Ishikawa (cell line): ENCODE measurements around the gene CRLF1.

Experiments used
- CREB1 ChIP-seq: IDR thresholded peaks from 2 replicates; pipeline ENCODE4 v1.6.1; 2012; ENCODE audit warnings: low read depth
- EP300 ChIP-seq: IDR thresholded peaks from 2 replicates; pipeline ENCODE4 v1.6.1; 2012; ENCODE audit warnings: borderline replicate concordance
- TEAD4 ChIP-seq: IDR thresholded peaks from 2 replicates; pipeline ENCODE4 v1.6.1; 2012
- YY1 ChIP-seq: IDR thresholded peaks from 2 replicates; pipeline ENCODE4 v1.6.1; 2012; ENCODE audit warnings: low read depth
- TF ChIP-seq, protein P1 (sequence below): IDR thresholded peaks from 2 replicates; pipeline ENCODE4 v1.6.1; 2012; ENCODE audit warnings: low read depth, mild to moderate bottlenecking
- TF ChIP-seq, protein P2 (sequence below): IDR thresholded peaks from 2 replicates; pipeline ENCODE4 v1.6.1; 2012

DNA sequence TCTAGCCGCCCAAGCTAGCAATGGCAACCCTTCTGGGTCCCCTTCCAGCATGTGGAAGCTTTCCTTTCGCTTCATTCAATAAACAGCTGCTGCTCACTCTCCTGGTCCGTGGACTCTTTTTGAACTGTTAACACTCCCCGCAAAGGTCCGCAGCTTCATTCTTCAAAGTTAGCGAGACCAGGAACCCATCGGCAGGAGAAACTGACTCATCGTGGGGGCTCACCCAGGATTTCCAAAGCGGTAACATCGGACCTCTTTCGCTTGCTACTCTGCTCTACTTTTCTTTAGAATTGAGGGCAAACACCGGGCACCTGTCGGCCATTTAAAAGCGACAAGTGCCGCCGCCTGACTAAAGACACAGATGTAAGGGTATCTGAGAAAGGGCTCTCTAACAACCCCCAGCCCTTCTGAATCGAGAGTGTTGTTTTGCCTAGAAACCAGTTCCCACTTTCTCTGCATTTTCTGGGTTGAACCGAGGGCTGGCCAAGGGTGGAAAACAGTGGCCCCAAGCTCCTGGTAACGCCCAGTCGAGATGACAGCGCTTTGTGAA lies 29.2 kb downstream of the CRLF1 start:
- TF ChIP-seq, protein P1, sequence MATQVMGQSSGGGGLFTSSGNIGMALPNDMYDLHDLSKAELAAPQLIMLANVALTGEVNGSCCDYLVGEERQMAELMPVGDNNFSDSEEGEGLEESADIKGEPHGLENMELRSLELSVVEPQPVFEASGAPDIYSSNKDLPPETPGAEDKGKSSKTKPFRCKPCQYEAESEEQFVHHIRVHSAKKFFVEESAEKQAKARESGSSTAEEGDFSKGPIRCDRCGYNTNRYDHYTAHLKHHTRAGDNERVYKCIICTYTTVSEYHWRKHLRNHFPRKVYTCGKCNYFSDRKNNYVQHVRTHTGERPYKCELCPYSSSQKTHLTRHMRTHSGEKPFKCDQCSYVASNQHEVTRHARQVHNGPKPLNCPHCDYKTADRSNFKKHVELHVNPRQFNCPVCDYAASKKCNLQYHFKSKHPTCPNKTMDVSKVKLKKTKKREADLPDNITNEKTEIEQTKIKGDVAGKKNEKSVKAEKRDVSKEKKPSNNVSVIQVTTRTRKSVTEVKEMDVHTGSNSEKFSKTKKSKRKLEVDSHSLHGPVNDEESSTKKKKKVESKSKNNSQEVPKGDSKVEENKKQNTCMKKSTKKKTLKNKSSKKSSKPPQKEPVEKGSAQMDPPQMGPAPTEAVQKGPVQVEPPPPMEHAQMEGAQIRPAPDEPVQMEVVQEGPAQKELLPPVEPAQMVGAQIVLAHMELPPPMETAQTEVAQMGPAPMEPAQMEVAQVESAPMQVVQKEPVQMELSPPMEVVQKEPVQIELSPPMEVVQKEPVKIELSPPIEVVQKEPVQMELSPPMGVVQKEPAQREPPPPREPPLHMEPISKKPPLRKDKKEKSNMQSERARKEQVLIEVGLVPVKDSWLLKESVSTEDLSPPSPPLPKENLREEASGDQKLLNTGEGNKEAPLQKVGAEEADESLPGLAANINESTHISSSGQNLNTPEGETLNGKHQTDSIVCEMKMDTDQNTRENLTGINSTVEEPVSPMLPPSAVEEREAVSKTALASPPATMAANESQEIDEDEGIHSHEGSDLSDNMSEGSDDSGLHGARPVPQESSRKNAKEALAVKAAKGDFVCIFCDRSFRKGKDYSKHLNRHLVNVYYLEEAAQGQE, result no peak
- TF ChIP-seq YY1, result no peak
- TF ChIP-seq EP300, result no peak
- no peak for TF ChIP-seq TEAD4
- TF ChIP-seq, protein P2, sequence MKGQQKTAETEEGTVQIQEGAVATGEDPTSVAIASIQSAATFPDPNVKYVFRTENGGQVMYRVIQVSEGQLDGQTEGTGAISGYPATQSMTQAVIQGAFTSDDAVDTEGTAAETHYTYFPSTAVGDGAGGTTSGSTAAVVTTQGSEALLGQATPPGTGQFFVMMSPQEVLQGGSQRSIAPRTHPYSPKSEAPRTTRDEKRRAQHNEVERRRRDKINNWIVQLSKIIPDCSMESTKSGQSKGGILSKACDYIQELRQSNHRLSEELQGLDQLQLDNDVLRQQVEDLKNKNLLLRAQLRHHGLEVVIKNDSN, result no peak
- TF ChIP-seq CREB1, result no peak
